Effector CD8-positive, alpha-beta T cell (primary cell): ENCODE measurements around the gene SLC8A3.
A peak's percentile ranks its signal among the peaks of the same experiment; 100 is the strongest.

Source experiments
- DNase-seq: peaks from one replicate; lab custom pipeline; 2025; lab: John Stamatoyannopoulos, UW

SLC8A3 gene

DNA sequence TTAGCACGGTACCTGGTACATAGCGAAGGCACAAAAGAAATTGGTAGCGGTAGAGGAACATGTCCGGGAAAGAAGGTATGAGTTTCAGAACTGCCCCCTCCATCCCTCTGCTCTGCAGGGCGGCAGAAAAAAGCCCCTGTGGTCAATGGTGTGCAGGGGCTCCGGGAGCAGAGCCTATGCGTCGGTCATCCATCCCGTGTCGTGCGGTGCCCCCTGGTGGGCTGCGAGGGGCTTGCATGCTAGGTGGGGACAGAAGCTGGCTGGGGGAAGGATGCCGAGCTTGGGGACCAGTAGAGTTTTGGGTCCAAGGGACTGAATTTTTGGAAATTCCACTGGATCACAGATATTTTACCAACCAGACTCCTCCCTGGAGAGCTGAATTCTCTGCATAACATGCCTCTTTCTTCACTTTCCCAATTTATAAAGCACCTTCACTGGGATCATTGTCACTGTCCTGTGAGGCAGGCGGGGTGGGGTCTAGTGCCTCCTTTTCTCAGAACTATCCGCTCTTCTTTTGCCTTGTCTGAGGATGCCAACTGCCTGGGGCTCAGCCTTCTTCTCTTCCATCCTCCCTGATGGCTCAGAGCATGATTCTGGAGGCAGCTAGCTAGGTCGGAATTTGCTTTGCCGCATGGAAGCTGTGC is 160.8 kb downstream of the SLC8A3 start:
- peak; percentile 38 for DNase-seq

DNA sequence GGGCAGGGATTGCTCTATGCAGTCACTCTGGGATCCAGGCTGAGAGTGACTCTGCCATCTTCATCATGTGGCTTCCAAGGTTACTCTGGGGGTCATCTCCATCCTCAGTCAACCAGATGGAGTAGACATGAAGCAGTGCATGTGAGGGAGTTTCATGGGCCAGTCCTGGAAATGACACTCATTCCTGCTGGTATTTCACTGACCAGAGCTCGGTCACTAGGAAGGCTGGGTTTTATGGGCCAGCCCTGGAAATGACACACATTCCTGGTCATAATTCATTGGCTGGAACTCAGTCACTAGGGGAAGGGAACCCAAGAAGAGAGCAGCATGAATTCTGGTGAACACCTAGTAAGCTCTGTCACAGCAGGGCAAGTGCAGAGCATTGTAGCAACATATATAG is 164.9 kb downstream of the SLC8A3 start:
- no peak for DNase-seq

DNA sequence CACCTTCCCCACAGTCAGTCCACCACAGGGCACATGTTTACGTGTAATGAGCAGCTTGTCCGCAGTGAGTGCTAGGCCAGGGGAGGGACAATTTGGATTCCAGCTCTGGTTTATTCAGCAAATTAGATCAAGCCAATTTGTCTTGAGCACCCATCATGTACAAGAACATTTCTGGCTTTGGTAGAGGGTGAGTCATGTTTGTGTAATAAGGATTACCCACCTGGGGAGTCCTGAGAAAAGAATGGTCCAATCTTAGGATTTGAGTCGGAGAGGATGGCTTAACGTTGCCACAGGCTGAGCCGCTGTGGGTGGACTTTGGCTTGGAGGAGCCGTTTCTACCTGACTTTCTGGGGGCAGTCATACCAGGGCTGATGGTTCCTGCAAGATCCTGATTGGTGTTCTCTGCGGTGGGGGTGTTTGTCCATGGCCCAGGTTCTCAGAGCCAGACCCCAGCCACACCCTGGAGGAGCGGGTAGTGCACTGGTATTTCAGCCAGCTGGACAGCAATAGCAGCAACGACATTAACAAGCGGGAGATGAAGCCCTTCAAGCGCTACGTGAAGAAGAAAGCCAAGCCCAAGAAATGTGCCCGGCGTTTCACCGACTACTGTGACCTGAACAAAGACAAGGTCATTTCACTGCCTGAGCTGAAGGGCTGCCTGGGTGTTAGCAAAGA is 165.8 kb downstream of the SLC8A3 start:
- no peak for DNase-seq

DNA sequence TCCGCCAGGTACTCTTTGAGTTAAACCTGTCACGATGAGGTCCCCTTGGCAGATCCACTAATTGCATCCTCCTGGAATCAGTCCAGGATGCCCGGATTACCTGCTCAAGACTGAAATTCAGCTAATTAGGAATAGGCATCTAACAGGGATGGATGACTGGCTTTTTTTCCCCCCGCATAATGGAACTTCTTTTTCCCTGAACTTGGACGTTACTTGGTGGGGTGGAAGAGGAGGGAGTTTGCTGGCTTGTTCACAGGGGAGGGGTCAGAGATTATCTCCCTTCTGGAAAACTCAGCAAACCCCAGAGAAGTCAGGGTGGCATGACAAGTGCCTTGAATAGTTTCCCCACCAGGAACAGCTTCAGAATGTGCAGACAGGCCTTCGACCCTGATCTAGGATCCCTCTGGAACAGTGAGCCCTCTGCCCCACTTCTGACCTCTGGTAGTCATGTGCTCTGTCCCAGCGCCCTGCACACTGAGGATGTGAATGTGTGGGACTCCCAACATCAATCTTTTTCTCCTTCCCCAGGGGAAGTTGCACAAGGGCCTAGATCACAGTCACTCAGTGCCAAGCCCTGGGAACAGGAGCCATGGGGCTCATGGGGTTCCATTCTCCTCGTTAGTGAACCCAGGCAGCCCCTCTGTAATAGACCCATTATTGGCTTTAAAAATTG is 167.1 kb downstream of the SLC8A3 start:
- no peak for DNase-seq

DNA sequence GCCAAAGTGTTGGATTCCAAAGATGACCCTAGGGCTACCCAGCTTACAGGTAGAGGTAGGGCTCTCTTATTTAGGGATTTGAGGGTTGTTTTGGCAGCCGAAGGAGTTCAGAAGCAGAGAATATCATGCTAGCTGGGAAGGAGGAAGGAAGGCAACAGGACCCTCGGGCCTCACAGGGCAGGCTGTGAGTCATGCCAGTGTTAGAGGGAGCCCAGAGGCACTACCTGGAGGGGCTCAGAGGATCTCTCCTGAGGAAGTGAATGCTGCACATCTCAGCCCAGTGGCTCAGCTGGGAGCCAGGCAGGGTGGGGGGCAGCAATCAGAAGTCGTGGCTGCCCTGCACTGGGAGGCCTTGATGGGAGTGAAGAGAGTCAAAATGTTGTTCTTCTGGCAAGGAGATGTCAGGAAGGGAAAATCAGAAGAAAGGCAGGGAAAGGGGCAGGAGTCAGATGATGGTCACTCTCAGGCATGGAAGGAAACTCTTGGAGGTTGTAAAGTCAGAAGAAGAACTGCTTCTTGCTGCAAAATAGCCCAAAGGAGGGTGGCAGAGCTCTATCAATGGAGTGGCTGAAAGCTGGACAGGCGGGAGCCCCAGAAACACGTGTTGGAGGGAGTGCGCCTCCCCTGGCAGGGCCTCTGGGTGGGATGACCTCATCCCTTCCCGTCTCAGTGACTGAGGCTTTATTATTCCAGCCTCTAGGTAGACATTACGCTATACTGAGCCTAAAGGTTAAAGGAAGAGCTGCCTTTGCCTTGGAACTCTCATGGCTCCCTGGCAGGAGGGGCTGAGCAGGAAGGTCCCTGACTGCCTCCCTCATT is 168.2 kb downstream of the SLC8A3 start:
- no peak for DNase-seq

DNA sequence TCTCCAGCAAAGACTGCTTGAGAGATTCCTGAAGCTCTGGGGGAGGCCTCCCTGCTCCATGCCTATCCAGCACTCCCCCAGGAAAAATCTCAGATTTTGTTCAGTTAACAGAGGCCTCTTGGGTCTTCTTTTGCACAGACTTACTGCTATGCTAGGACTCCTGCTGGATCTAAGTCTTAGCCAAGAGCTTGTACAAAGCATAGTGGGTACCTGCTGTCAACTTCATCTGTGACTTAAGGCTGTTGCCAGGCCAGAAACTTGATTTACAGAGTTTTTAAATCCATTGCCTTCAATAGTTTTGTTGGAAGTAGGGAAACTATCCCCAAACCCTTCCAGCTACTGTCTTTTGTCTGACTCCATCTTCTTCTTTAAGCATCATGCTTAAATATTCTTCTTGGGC is 169.1 kb downstream of the SLC8A3 start:
- no peak for DNase-seq

DNA sequence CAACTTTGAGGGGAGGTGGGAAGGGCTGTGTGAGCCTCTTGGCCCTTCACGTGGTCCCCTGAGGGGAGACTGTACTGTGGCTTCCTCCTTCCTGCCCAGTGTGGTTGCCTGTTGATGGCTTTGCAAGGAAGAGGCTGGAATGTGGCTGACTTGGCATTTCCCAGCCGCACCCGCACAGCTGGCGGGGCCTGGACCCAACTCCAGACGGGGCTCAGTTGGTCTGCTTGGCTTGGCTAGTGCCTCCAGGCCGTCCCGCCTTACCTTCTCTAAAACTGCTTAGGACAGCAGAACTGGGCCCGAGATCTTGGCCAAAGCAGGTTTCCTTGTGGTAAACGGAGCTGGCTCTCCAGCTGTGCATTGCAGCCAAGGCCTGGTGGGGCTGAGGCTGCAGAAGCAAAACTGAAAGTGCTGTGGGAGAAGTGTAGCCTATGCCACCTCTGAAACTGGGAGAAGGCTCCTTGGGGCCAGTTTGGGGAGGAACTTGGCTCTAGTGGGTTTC is 170.0 kb downstream of the SLC8A3 start:
- DNase-seq: no peak

DNA sequence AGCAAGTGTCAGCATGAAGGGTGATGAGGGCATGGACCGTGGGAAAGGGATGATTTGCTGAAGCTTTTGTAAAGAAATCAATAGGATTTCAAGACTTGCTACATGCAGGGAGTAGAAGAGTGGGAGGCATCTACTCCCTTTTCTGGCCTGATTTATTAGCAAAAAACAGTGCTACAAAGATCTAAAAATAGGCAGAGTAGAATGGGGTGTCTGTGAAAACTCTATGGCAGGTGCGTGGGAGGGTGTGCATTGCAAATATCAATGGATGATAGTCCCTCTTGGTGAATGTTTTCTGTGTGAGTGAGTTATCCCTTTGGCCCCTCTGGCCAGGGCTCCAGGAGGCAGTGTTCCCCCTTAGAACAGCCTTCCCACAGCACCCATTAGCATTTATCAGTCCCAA is 170.5 kb downstream of the SLC8A3 start:
- DNase-seq: no peak

DNA sequence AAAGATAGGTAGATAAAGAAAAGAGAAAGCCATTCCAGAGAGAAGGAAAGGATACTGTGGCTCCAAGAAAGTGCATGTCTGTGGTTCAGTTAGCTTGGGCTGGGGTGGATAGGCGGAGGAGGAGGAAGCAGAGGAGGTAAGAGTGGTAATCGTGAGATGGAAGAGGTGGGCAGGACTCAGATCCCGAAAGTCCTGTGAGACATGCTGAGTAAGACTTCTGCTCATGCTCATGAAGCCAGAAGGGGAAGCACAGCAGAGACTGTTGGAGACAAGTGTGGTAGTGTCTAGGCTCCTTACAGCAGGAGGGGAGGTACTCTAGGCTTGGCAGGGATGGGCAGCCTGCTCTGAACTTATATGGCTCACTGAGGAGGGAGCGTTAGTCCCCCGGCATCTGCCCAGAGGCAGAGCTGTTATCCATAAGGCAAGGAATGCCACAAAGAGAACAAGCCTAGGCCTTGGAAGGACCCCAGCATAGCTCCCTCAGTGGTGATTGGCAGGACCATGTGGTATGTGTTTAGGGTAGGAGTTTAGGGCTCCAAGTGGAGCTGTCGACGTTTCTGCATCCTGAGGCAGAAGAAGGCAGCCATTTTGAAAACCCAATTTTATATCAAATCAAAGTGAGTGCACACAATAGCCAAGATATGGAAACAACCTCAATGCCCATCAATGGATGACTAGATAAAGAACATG is 174.2 kb downstream of the SLC8A3 start:
- no peak for DNase-seq

DNA sequence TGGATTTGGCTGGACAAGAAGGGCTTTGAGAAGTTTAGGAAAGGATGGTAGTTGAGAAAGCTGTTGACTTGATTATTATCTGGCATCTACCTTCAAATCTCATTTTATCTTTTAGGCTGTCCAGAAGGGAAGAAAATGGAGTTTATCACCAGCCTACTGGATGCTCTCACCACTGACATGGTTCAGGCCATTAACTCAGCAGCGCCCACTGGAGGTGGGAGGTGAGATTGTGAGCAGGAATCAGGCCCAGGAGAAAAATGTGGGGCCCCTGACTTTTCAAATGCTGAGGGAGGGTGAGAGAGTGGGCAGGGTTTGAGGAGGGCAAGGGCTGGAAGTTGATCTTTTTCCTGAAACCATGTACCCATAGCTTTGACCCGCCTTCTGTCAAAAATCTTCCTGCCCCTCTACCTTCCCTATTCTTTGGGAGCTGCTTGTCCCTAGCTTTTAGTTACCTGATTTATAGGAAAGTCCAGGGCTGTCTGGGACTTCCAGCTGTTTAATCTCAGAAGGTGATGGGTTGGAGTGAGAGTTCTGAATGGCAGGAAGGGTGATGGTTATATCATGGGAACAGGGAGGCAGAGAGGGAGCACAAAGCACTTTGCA is 175.4 kb downstream of the SLC8A3 start:
- DNase-seq: no peak

DNA sequence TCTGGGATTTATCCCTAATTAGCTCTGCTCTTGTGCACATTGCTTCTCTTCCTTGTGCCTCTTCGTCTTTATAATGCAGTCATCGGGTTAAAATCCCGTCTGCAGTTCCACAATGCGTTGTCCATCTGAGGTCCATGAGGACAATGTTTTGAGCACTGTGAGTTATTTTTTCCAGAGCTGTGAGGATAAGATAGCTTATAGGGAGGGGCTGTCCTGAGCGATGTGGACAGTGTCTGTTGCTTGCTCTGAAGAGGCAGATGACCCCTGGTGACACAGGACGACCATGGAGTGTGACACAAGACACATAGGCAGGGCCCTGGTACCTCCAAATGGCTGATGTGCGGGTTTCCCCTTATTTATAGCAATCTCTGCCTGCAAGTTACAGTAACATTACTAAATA is 177.0 kb downstream of the SLC8A3 start:
- DNase-seq: no peak

DNA sequence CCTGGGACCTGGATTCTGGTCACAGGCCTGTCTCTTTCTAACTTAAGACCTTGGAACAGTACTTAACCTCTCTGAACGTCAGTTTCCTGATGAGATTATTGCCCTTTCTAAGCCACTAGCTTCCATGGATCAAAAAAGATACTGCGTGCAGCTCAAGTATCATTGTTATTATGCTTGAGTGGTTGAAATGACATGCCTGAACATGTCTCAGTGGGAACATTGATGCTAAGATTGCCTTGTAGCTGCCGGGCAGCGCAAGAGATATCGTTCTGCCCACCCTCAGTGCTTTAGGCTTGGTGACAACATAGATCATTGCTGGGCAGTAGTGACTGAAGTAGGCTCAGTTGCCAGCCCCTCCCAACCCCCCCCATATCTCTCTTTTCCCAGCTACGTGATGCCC is 177.7 kb downstream of the SLC8A3 start:
- no peak for DNase-seq

DNA sequence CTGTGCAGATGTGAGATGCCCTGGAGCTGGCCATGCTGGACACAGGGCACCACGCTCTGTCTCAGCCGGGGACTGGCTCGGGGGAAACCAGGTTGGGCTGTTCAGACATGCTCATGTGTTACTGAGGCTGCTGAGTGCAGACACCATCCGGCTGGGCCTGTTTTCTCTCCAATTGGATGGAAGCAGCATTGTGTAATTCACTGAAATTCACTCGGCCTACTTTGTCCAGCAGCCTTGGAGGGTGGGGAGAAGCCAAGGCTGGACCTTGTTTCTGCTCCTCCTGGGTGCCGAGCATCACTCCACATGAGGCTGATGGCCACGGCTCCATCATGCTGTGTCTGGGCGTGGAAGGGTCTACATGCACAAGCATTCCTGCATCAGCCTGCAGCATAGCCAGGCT is 178.8 kb downstream of the SLC8A3 start:
- no peak for DNase-seq

DNA sequence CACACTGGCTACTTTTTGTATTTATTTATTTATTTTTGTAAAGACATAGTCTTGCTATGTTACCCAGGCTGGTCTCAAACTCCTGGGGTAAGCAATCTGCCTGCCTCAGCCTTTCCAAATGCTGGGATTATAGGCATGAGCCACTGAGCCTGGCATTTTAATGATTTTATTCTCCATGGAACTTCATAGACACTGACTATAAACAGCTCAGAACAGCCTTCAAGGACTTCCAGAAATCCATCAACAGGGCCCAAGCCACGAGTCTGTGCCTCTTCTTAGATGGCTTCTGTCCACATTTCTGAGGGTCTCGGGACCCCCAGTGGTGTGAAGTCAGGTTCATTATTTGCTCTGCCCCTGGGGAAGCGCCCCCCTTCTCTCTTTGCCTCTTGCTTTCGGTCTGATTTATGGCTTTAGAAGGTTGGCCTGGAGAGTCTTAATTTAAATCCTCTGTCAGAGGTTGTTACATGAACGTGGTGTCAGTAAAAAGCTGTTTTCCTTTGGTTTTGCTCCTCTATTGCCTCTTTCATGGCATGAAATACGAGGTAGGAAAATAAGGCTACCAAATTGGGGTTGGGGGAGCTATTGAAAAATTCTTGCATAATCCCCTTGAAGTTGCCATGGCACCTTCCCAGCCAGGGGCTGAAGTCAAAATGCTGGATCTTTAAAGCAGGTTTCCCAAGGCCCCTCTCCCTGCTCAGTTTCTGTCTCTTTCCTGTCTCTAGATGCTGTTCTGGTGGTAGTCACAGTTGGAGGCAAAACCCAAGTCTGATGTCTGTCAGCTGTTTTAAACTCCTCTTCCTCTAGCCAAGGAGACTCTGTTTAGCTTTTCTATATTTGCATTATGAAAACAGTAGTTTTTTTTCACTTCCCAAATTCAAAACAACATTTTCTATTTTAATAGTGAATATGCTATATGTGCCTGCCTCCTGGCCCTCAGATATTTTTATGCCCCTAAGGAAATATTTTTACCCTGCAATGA is 180.2 kb downstream of the SLC8A3 start:
- no peak for DNase-seq

DNA sequence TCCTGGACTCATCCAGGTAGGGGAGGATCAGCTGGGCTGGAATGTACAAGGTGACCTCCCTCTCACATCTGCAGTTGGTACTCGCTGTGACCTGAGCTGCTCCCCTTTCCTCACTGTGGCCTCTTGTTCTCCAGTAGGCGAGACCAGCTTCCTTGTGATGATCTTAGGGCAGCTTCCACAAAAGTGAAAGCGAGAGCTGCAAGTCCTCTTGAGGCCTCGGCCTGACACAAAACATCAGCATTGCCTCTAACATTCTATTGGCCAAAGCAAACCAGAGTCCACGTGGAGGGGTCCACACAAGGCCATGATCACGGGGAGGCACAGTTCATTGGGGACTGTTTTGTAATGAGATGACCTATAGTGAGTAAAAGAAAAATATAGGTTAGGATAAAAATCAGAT is 182.1 kb downstream of the SLC8A3 start:
- no peak for DNase-seq

DNA sequence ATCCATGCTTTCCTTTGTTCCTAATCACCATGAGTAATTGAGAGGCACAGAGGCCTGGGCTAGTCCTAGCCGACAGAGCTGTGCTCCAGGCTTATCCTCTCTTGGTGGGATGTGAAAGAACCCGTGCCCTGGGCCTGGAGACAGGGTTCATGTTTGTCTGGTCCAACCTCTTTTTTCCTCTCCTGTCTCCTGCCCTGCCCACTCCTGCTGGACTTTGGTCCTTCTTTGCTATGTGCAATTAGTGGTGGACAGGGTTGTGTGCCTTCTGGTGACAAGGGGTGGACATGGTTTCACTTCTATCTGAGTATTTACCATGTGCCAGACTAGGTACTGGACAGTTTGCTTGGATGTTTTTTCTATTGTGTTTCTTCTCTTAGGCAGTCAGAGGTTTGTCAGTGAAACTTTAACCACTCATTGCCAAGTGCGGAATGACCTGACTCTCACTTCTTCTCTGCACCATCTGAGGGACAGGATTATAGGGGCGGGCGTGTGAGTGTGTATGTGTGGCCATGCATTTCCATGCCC is 183.4 kb downstream of the SLC8A3 start:
- no peak for DNase-seq

DNA sequence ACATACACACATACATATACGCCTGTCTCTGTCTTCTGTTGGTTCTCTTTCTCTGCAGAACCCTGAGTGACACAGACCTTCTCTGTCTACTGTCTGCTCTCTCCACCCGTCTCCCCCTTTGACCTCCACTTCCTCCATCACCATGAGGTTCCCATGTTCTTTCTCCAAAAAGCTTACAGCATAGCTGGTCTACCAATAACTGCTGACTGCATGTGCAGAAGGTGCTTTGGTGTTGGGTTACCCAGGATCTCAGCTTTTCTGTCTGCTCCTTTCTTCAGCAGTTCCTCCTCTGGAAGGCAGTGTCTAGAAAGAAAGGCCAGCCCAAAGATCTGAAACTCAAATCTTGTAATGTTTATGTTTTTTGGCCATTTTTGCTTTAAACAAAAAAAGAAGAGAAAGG is 184.0 kb downstream of the SLC8A3 start:
- no peak for DNase-seq

DNA sequence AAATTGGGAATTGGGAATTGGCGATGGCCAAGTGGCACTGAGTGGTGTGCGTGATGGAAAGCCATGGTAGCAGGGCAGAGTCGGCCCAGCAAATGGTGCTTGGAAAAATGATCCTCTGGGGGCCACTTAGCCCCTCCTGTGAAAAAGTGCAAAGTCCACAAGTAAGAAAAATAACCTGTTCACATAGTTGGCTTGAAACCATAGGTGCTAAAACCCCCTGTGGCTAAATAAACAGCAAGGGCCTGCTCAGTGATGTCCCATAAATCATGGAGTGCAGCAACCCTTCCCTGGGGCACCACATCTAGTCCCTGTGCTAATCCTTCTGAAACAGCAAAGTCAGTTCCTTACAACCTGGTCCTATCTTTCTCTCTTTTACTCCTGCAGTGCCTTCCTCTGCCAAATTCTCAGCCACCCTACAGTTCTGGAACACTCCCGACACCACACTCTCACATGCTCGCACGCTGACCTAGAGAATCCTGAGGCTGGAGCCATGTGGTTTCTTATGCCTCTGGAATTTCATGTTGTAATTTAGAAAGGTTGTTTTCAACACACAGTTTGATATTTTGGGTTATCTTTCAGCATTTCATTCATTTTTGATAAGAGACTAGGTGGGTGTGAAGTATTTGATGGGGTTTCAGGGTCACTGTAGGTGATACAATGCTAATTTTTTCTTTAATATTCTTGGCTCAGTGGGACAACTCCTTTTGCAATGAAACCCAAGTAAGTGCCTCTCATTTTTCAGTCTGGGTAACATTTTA is 186.0 kb downstream of the SLC8A3 start:
- no peak for DNase-seq

DNA sequence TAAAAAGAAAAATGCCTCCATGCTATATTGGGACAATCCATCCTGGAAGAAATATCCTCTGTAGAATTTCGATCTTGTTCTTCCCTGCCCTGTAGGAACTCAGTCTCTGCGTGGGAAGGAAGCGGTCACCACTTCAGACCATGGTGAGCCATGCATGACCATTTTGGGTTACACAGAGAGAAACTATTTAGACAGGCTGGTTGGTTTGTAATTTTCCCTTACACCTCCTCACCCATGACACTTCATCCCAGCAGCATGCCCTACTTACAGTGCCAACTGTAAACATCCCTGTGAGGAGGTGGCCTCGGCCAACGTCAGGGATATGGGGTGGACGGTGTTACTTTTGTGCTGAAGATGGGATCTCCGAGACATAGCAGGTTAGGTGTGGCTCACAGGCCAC is 188.2 kb downstream of the SLC8A3 start:
- no peak for DNase-seq
